GM23338 (cell line): Measurements from ENCODE around the gene ATL2. TPM values are rescaled to one million over a fixed set of nuclear protein-coding genes. Genes with fewer than 3 reads are reported as not detected.

Experiments used
- ATAC-seq: fragments of 200-7000 bp; cut with Tn5 transposase; 3 replicates; pipeline ENCODE4 v1.9.1; 2020
- DNase-seq: peaks from one replicate; pipeline ENCODE4 v3.0.0-alpha.2; 2015; ENCODE audit warnings: low spot score
- H2AFZ ChIP-seq: fragments of 200-600 bp; sonication (generic); 2 replicates; pipeline ENCODE4 v1.8.0; 2016; ENCODE audit warnings: antibody characterized with exemption, mild to moderate bottlenecking, moderate library complexity
- H3F3A ChIP-seq: fragments of 200-600 bp; sonication (generic); replicated peaks from 2 replicates; pipeline ENCODE4 v1.8.0; 2017; ENCODE audit warnings: antibody characterized with exemption, mixed run types, low read depth
- H3K27ac ChIP-seq: fragments of 200-600 bp; sonication (generic); 2 replicates; pipeline ENCODE4 v1.6.1; 2016; ENCODE audit warnings: low read depth
- H3K27me3 ChIP-seq: fragments of 200-600 bp; sonication (generic); 2 replicates; pipeline ENCODE4 v1.8.0; 2016; ENCODE audit warnings: mild to moderate bottlenecking, mixed run types, moderate library complexity; ENCODE audit not compliant: insufficient read depth
- H3K36me3 ChIP-seq: fragments of 200-600 bp; sonication (generic); 2 replicates; pipeline ENCODE4 v1.8.0; 2016; ENCODE audit warnings: mild to moderate bottlenecking; ENCODE audit not compliant: insufficient read depth
- H3K4me1 ChIP-seq: fragments of 200-600 bp; sonication (generic); 2 replicates; pipeline ENCODE4 v1.8.0; 2016; ENCODE audit warnings: mild to moderate bottlenecking, moderate library complexity; ENCODE audit not compliant: insufficient read depth
- H3K4me2 ChIP-seq: fragments of 200-600 bp; sonication (generic); 2 replicates; pipeline ENCODE4 v1.7.1; 2017; ENCODE audit warnings: mixed run types
- H3K4me3 ChIP-seq: fragments of 200-600 bp; sonication (generic); 2 replicates; pipeline ENCODE4 v1.6.1; 2016; ENCODE audit warnings: mixed run types
- H3K79me2 ChIP-seq: fragments of 200-600 bp; sonication (generic); replicated peaks from 2 replicates; pipeline ENCODE4 v1.8.0; 2017; ENCODE audit warnings: mild to moderate bottlenecking; ENCODE audit not compliant: insufficient read depth
- H3K9me2 ChIP-seq: fragments of 200-600 bp; sonication (generic); 2 replicates; pipeline ENCODE4 v1.8.0; 2017; ENCODE audit not compliant: insufficient read depth
- H4K20me1 ChIP-seq: fragments of 200-600 bp; sonication (generic); replicated peaks from 2 replicates; pipeline ENCODE4 v1.8.0; 2017; ENCODE audit warnings: mild to moderate bottlenecking; ENCODE audit not compliant: insufficient read depth
- H3K27ac Mint-ChIP-seq: 2 replicates; pipeline ENCODE4 v1.8.0; 2020; ENCODE audit warnings: inconsistent platforms, mild to moderate bottlenecking, moderate library complexity, mixed read lengths
- H3K27me3 Mint-ChIP-seq: 3 replicates; pipeline ENCODE4 v1.8.0; 2022; ENCODE audit warnings: low read depth, mild to moderate bottlenecking, moderate library complexity, mixed read lengths, inconsistent platforms; ENCODE audit not compliant: insufficient read depth, poor library complexity
- H3K36me3 Mint-ChIP-seq: 3 replicates; pipeline ENCODE4 v1.8.0; 2021; ENCODE audit warnings: low read depth, mild to moderate bottlenecking, inconsistent platforms, moderate library complexity, mixed read lengths
- H3K4me1 Mint-ChIP-seq: 3 replicates; pipeline ENCODE4 v1.8.0; 2020; ENCODE audit warnings: mild to moderate bottlenecking, inconsistent platforms, mixed read lengths
- H3K4me3 Mint-ChIP-seq: 3 replicates; pipeline ENCODE4 v1.8.0; 2021; ENCODE audit warnings: moderate library complexity, mild to moderate bottlenecking, inconsistent platforms, mixed read lengths
- H3K9me3 Mint-ChIP-seq: 3 replicates; pipeline ENCODE4 v1.8.0; 2020; ENCODE audit warnings: moderate library complexity, mild to moderate bottlenecking, inconsistent platforms, mixed read lengths
- EZH2 ChIP-seq: fragments of 200-600 bp; sonication (generic); IDR thresholded peaks from one replicate; pipeline ENCODE4 v1.8.0; 2017; ENCODE audit warnings: antibody characterized with exemption, mild to moderate bottlenecking, low read depth; ENCODE audit not compliant: unreplicated experiment
- EZH2phosphoT487 ChIP-seq: fragments of 200-600 bp; sonication (generic); IDR thresholded peaks from one replicate; pipeline ENCODE4 v1.8.1; 2018; ENCODE audit warnings: antibody characterized with exemption; ENCODE audit not compliant: unreplicated experiment
- NANOG ChIP-seq: IDR thresholded peaks from 2 replicates; pipeline ENCODE4 v1.6.1; 2016; ENCODE audit warnings: antibody characterized with exemption, borderline replicate concordance
- POLR2AphosphoS5 ChIP-seq: IDR thresholded peaks from 2 replicates; pipeline ENCODE4 v1.6.1; 2016; ENCODE audit warnings: antibody characterized with exemption, low read depth
- REST ChIP-seq: IDR thresholded peaks from one replicate; pipeline ENCODE4 v1.6.1; 2018; ENCODE audit warnings: antibody characterized with exemption; ENCODE audit not compliant: unreplicated experiment
- STAT1 ChIP-seq: IDR thresholded peaks from one replicate; pipeline ENCODE4 v1.6.1; 2016; ENCODE audit warnings: antibody characterized with exemption; ENCODE audit not compliant: unreplicated experiment
- ZNF114 ChIP-seq: fragments of 250-450 bp; sonication (Bioruptor Pico); IDR thresholded peaks from 2 replicates; pipeline ENCODE4 v1.5.0; 2020; ENCODE audit warnings: mild to moderate bottlenecking, moderate library complexity
- ZNF331 ChIP-seq: fragments of 250-450 bp; sonication (Bioruptor Pico); IDR thresholded peaks from 2 replicates; pipeline ENCODE4 v1.5.0; 2020; ENCODE audit warnings: low read depth, mild to moderate bottlenecking, moderate library complexity
- polyA plus RNA-seq: library from polyadenylated mRNA; unstranded; fragments of >200 nt; fragmentation: Nextera tagmentation; extraction: Ambion mirVana; gene quantifications from 2 replicates; pipeline ENCODE4 v1.2.1, GENCODE V29; 2016
- total RNA-seq: library from RNA; depleted of rRNA; stranded (reverse); fragments of >200 nt; shearing (Covaris generic); gene quantifications from 2 replicates; pipeline ENCODE4 v1.2.3, GENCODE V29; 2014
- TF ChIP-seq, protein P1 (sequence below): IDR thresholded peaks from 2 replicates; pipeline ENCODE4 v1.6.1; 2016; ENCODE audit warnings: antibody characterized with exemption

The ATL2 gene
- total and polyA plus RNA-seq, 2 experiments from 2014 or later = 30.2 to 140 TPM

- no peak overlapping the region for H3K4me3 ChIP-seq
- no peaks in the 10 kb centered on the region; the same call in 1 of the 2 replicates for H3K36me3 ChIP-seq
- H3K27me3 ChIP-seq = no peaks in the 10 kb centered on the region
- no peaks in the 10 kb centered on the region for H3F3A ChIP-seq
- DNase-seq (no peak), ATAC-seq (no peak)
- no peaks in the 10 kb centered on the region for H3K27me3 Mint-ChIP-seq
- H3K36me3 Mint-ChIP-seq = 0 out of 3 replicates have a peak, but pooled peaks cover 2% of the 10 kb centered on the region
- H3K4me1 Mint-ChIP-seq = 0 out of 3 replicates have a peak, but pooled peaks cover 2% of the 10 kb centered on the region
- H4K20me1 ChIP-seq = no peaks in the 10 kb centered on the region
- peaks cover 12% of the 10 kb centered on the region for H3K9me2 ChIP-seq
- no peak overlapping the region for H2AFZ ChIP-seq
- H3K4me2 ChIP-seq = no peak overlapping the region
- H3K4me1 ChIP-seq = peaks cover 4% of the 10 kb centered on the region
- no peak for TF ChIP-seq REST
- no peak for TF ChIP-seq ZNF114 (CRISPR knock-in tag)
- no peak for TF ChIP-seq EZH2
- no peak for TF ChIP-seq ZNF331 (CRISPR knock-in tag)
- no peak for TF ChIP-seq STAT1
- TF ChIP-seq EZH2phosphoT487 = no peak
- TF ChIP-seq POLR2AphosphoS5 = no peak
- H3K9me3 Mint-ChIP-seq = no peaks in the 10 kb centered on the region
- H3K27ac Mint-ChIP-seq = no peak overlapping the region
- H3K4me3 Mint-ChIP-seq = no peak overlapping the region
- H3K27ac ChIP-seq = no peak overlapping the region
- no peaks in the 10 kb centered on the region for H3K79me2 ChIP-seq
Observed at GRCh38 chr2:38290332-38290731, 86.7 kb downstream of the ATL2 start.

DNA sequence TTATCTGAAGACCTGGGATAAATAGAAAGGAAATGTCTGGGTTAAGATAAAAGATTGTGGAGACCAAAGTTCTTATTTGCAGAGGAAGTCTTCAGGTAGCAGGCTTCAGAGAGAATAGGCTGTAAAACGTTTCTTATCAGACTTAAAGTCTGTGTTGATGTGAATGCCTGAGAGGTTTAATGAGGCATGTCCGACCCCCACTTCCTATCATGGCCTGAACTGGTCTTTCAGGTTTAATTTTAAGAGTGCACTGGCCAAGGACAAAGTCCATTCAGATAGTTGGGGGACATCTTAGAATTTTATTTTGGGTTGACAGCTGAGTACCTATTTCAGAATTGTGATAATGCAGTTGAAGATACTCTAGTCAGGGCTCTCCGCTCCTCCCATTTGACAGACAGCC, 92.1 kb downstream of the ATL2 start:
- H3K4me3 Mint-ChIP-seq = no peak overlapping the region
- Histone ChIP-seq H3K27ac (no peak overlapping the region), H3K9me2 (peaks cover 13% of the 10 kb centered on the region), H3K4me2 (no peak overlapping the region), H3K27me3 (no peaks in the 10 kb centered on the region), H4K20me1 (no peaks in the 10 kb centered on the region), H3F3A (no peaks in the 10 kb centered on the region), H3K4me1 (no peaks in the 10 kb centered on the region; the same call in 1 of the 2 replicates), H3K4me3 (no peak overlapping the region), H2AFZ (no peak overlapping the region), H3K79me2 (no peaks in the 10 kb centered on the region), H3K36me3 (no peaks in the 10 kb centered on the region; the same call in 1 of the 2 replicates)
- no peak for DNase-seq
- ATAC-seq = no peak
- TF ChIP-seq REST (no peak), ZNF114 (CRISPR knock-in tag) (no peak), NANOG (no peak)
- TF ChIP-seq, protein P1, sequence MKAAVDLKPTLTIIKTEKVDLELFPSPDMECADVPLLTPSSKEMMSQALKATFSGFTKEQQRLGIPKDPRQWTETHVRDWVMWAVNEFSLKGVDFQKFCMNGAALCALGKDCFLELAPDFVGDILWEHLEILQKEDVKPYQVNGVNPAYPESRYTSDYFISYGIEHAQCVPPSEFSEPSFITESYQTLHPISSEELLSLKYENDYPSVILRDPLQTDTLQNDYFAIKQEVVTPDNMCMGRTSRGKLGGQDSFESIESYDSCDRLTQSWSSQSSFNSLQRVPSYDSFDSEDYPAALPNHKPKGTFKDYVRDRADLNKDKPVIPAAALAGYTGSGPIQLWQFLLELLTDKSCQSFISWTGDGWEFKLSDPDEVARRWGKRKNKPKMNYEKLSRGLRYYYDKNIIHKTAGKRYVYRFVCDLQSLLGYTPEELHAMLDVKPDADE = no peak
- H3K36me3 Mint-ChIP-seq = no peaks in the 10 kb centered on the region
- H3K27me3 Mint-ChIP-seq = no peaks in the 10 kb centered on the region
- no peaks in the 10 kb centered on the region for H3K4me1 Mint-ChIP-seq
- no peaks in the 10 kb centered on the region for H3K9me3 Mint-ChIP-seq
- H3K27ac Mint-ChIP-seq = no peak overlapping the region
